Sigmoid colon (tissue), 7 donors: ENCODE measurements around the gene GFER. TPM values are rescaled to one million over a fixed set of nuclear protein-coding genes. Genes with fewer than 3 reads are reported as not detected.

Experiments used
- DNase-seq: peaks from one replicate; pipeline ENCODE4 v3.0.0-alpha.2; 2019
- H3K27ac ChIP-seq, 4 donors: fragments of 200-600 bp; sonication (generic); one replicate each; pipeline ENCODE4 v1.5.1; 2016 to 2019; ENCODE audit warnings: mild to moderate bottlenecking in 1 of 4
- H3K27me3 ChIP-seq, 3 donors: fragments of 200-600 bp; sonication (generic); one replicate each; pipeline ENCODE4 v1.5.1; 2019; ENCODE audit warnings: mild to moderate bottlenecking in 1 of 3
- H3K36me3 ChIP-seq, 4 donors: fragments of 200-600 bp; sonication (generic); one replicate each; pipeline ENCODE4 v1.5.1; 2016 to 2019
- H3K4me1 ChIP-seq, 4 donors: fragments of 200-600 bp; sonication (generic); one replicate each; pipeline ENCODE4 v1.5.1; 2017 to 2019
- H3K4me3 ChIP-seq, 4 donors: fragments of 200-600 bp; sonication (generic); one replicate each; pipeline ENCODE4 v1.5.1; 2017 to 2019; ENCODE audit warnings: mild to moderate bottlenecking in 2 of 4, moderate library complexity in 1 of 4
- H3K9me3 ChIP-seq, 4 donors: fragments of 200-600 bp in 3 of 4; sonication (generic) in 3 of 4; one replicate each; pipeline versions ENCODE4 v1.5.1 to v1.6.1; 2013 to 2019
- CTCF ChIP-seq, 4 experiments: fragments of 450-650 bp in 3 of 4; fragments of 200-600 bp in 1 of 4; IDR thresholded peaks; one replicate each; pipeline ENCODE4 v1.5.1; 2016 to 2019; ENCODE audit warnings: antibody characterized with exemption in 4 of 4, mild to moderate bottlenecking in 3 of 4, moderate library complexity in 2 of 4
- EP300 ChIP-seq, 4 donors: sonication (generic); formaldehyde crosslinking; IDR thresholded peaks; one replicate each; pipeline ENCODE4 v1.6.1; 2017; ENCODE audit warnings: antibody characterized with exemption in 4 of 4
- POLR2A ChIP-seq, 2 donors: fragments of 450-650 bp; IDR thresholded peaks; one replicate each; pipeline ENCODE4 v1.6.1; 2016; ENCODE audit warnings: antibody characterized with exemption in 2 of 2, mild to moderate bottlenecking in 2 of 2, moderate library complexity in 2 of 2
- POLR2AphosphoS5 ChIP-seq, 4 donors: sonication (generic); formaldehyde crosslinking; IDR thresholded peaks; one replicate each; pipeline ENCODE4 v1.6.1; 2017; ENCODE audit warnings: antibody characterized with exemption in 4 of 4
- WGBS, 2 donors: extraction: QIAGEN DNeasy Blood & Tissue Kit; methylation state at CpG; one replicate each; pipeline ENCODE4 v1.1.7; 2013; 5-methylcytosine and 5-hydroxymethylcytosine counted together
- intact Hi-C: fragments of 100-400 bp; cut with DNase I; formaldehyde crosslinking; loops from one replicate; pipeline ENCODE4 v1.15.1; 2023
- polyA plus RNA-seq, 3 donors: library from polyadenylated mRNA; stranded (reverse); fragments of 200-250 nt; gene quantifications; one replicate each; pipeline ENCODE4 v1.2.3, GENCODE V29; 2013
- total RNA-seq, 4 donors: library from RNA; depleted of rRNA; stranded (reverse); fragments of >200 nt; gene quantifications; one replicate each; pipeline ENCODE4 v1.1.0, GENCODE V29; 2016
- donor health status: healthy with polysubstance abuse.
- donor health status: Bipolar disorder and iron deficiency.
- donor health status: healthy.

Gene GFER
- total and polyA plus RNA-seq, 7 donors, result 17.5 to 125 (median 23.8) TPM

- intact Hi-C loops, result no loop called here
- H3K27ac ChIP-seq, result peak overlapping the region; percentile 11 to 73 (median 69)
- H3K4me3 ChIP-seq, result peak overlapping the region in 3 of 4 donors; percentile 67 to 75 (median 68)
- H3K36me3 ChIP-seq, result peaks cover 0 to 8% (median 0%) of the 10 kb centered on the region in 4 donors
- H3K27me3 ChIP-seq, result no peaks in the 10 kb centered on the region
- WGBS, 2 donors, result 63 to 76% methylated on average over 3 of the region's 3 CpGs
- peaks cover 0 to 52% (median 41%) of the 10 kb centered on the region in 4 donors for H3K4me1 ChIP-seq
- H3K9me3 ChIP-seq, result no peaks in the 10 kb centered on the region
- TF ChIP-seq POLR2AphosphoS5 (IDR thresholded peaks at IDR 0.05) (no peak), POLR2A (IDR thresholded peaks at IDR 0.05) (no peak), EP300 (IDR thresholded peaks at IDR 0.05) (no peak), CTCF (IDR thresholded peaks at IDR 0.05) (no peak)
- no peak for DNase-seq
Measured at GRCh38 chr16:2028146-2028545, 44.2 kb downstream of the GFER start.

- 86% methylated on average over 18 of the region's 18 CpGs for WGBS, 2 donors
- Histone ChIP-seq H3K36me3 (peaks cover 0 to 8% (median 0%) of the 10 kb centered on the region in 4 donors), H3K27ac (peak overlapping the region in 3 of 4 donors; percentile 11 to 73 (median 66)), H3K9me3 (no peaks in the 10 kb centered on the region), H3K4me1 (peaks cover 0 to 52% (median 42%) of the 10 kb centered on the region in 4 donors), H3K27me3 (no peaks in the 10 kb centered on the region), H3K4me3 (peak overlapping the region in 2 of 4 donors; percentile 68 to 75)
- DNase-seq, result no peak
- intact Hi-C loops, result no loop called here
- TF ChIP-seq EP300 (IDR thresholded peaks at IDR 0.05) (no peak), POLR2A (IDR thresholded peaks at IDR 0.05) (no peak), POLR2AphosphoS5 (IDR thresholded peaks at IDR 0.05) (no peak), CTCF (IDR thresholded peaks at IDR 0.05) (no peak)
Measured at GRCh38 chr16:2028620-2029220, 44.7 kb downstream of the GFER start.

- H3K27me3 ChIP-seq, result no peaks in the 10 kb centered on the region
- WGBS, 2 donors, result 85% methylated on average over 22 of the region's 22 CpGs
- peak overlapping the region in 1 of 4 donors; percentile 46 for H3K27ac ChIP-seq
- peaks cover 0 to 53% (median 43%) of the 10 kb centered on the region in 4 donors for H3K4me1 ChIP-seq
- peak overlapping the region in 1 of 4 donors; percentile 10 for H3K4me3 ChIP-seq
- peaks cover 0 to 8% (median 0%) of the 10 kb centered on the region in 4 donors for H3K36me3 ChIP-seq
- TF ChIP-seq POLR2AphosphoS5 (IDR thresholded peaks at IDR 0.05) (no peak), EP300 (IDR thresholded peaks at IDR 0.05) (no peak), POLR2A (IDR thresholded peaks at IDR 0.05) (no peak), CTCF (IDR thresholded peaks at IDR 0.05) (no peak)
- intact Hi-C loops, result no loop called here
- H3K9me3 ChIP-seq, result no peaks in the 10 kb centered on the region
- no peak for DNase-seq
Measured at GRCh38 chr16:2029350-2029749, 45.4 kb downstream of the GFER start.

- Histone ChIP-seq H3K36me3 (peaks cover 0 to 8% (median 0%) of the 10 kb centered on the region in 4 donors), H3K4me1 (peaks cover 0 to 58% (median 49%) of the 10 kb centered on the region in 4 donors), H3K4me3 (peak overlapping the region in 1 of 4 donors; percentile 4), H3K27ac (peak overlapping the region; percentile 12 to 94 (median 35)), H3K9me3 (no peaks in the 10 kb centered on the region), H3K27me3 (no peaks in the 10 kb centered on the region)
- intact Hi-C loops, result no loop called here
- no peak for DNase-seq
- WGBS, 2 donors, result 91% methylated on average over 11 of the region's 11 CpGs
- TF ChIP-seq POLR2A (IDR thresholded peaks at IDR 0.05), result no peak
- TF ChIP-seq EP300 (IDR thresholded peaks at IDR 0.05), result no peak
- TF ChIP-seq POLR2AphosphoS5 (IDR thresholded peaks at IDR 0.05), result no peak
- no peak for TF ChIP-seq CTCF (IDR thresholded peaks at IDR 0.05)
Measured at GRCh38 chr16:2030036-2030435, 46.0 kb downstream of the GFER start.
